Putamen (tissue), 1 donor: ENCODE data around the gene TMEM132D.

Source experiments
- DNase-seq: peaks from one replicate; pipeline ENCODE4 v3.0.0-alpha.2; 2016; ENCODE audit warnings: low spot score

Gene TMEM132D

GRCh38 chr12:129101816-129102215 lies 802.0 kb downstream of the TMEM132D start:
- DNase-seq, result no peak

- DNase-seq, result peak; percentile 39
Observed at GRCh38 chr12:129101404-129101803, 802.4 kb downstream of the TMEM132D start.

DNA sequence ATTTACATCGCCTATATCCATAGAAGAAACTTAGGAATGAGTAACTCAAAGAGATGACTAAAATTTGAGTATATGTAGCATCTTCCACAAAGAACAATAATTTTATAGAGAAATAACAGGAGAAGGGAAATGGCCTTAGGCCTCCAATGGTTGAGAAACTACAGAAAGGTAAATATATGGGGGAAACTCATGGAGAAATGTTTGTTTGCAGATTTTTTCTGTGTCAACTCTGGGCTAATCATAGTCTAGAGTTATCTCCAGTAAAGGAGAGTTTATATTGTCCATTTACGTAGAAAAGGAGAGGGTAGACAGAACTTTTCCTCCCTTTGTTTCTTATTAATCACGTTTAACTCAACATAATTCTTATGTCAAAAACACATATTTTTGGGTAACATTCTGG lies 806.4 kb downstream of the TMEM132D start:
- DNase-seq, result no peak

- DNase-seq, result no peak
Observed at GRCh38 chr12:129096968-129097367, 806.9 kb downstream of the TMEM132D start.

GRCh38 chr12:129096184-129096583 lies 807.6 kb downstream of the TMEM132D start:
- no peak for DNase-seq

DNA sequence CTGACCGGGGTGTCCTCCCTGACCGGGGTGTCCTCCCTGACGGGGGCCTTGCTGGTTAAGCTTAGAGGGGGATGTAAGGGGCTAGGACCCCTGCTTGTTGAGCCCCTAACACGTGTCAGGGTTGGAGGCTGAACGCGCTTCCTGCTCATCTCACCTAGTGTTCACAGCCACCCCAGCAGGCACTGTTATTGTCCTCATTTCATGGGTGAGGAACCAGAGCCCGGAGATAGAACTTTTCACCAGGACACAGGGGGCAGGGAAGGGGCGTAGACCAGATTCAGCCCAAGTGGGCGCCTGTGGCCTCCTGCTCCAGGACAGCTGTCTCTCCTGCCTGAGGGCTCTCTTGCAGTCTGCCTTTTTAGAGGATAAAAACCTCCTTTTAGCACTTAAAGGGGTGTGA lies 814.2 kb downstream of the TMEM132D start:
- DNase-seq, result no peak

DNA sequence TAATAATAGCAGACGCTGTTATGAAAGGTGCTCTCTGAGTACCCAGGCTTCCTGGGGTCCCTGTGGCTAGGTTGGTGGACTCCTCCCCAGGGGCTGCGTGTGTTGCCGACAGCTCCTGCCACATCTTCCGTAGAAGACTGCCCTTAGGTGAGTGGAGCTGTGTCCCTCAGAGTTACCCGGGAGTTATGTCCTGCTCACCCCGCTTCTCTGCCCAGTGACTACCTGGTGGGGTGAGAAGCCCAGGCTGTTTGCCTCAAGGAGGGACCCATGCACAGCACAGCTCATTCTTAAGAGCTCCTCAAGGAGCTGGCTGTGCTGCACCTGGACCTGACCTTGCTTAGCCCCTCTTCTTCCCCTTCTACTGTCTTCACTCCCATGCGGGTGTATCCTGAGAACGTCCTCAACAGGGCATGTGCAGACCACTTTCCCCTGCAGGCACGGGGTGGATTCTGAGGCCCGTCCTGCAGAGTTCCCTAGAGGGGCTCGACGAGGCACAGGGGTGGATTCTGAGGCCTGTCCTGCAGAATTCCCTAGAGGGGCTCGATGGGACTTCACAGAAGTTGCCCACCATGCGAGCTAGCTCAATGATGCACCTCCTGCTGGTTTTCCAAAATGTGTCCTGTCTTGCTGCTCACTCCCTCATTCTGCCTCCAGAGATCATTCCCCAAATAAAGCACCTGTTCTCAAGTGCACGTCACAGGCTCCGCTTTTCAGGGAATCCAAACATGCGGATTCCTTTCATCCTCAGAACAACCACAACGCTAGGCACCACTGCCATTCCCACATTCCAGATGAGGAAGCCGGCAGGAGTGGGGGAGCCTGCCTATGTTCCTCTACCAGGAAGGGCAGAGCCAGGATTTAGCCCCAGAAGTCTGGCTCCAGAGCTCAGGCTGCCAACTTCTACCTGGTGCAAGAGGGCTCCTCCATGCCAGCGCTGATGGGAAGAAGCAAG lies 818.7 kb downstream of the TMEM132D start:
- no peak for DNase-seq

GRCh38 chr12:129083121-129083840 lies 820.5 kb downstream of the TMEM132D start:
- no peak for DNase-seq

- no peak for DNase-seq
Observed at GRCh38 chr12:129082441-129082840, 821.4 kb downstream of the TMEM132D start.

DNA sequence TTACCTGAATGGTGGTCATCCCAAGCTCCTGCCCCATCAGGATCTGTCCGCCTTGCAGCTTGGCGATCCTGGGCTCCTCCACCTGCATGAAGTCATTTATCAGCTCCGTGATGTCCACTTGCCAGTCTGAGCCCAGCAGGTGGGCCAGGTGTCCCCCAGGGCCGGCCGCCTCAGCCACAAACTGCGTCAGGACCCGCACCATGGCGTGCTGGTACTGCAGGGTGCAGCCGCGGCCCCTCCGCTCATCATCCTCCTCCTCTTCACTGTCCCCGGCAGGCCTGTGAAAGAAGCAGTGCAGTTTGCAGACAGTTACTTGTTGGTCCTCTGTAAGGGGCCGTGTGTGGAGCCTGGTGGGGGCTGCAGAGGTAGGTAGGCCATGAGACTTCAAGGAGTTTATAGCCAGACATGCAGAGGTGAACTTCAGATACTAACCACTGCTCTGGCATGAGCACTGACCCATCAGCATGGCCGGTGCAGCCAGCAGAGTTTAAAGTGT lies 822.0 kb downstream of the TMEM132D start:
- no peak for DNase-seq

GRCh38 chr12:129080821-129081220 lies 823.0 kb downstream of the TMEM132D start:
- no peak for DNase-seq

- no peak for DNase-seq
Observed at GRCh38 chr12:129080391-129080790, 823.4 kb downstream of the TMEM132D start.

DNA sequence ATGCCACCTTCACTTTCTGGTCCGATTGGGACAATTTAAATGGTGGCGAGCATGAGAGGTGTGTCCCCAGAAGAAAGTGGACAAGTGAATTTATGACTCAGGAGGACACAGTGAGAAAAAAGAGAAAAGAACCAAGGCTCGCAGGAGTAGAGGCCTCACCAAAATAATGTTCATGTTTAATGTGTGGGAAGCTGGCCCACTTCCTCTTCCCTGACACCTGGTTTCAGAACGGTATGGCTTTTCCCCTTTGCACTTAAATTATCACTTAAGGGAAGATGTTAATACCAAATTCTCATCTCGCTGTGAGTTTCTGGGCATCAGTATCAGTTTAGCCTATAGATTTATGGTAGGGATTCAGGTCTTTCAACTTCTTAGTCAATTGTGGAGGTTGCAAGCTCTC lies 824.1 kb downstream of the TMEM132D start:
- no peak for DNase-seq

GRCh38 chr12:129076441-129077320 lies 827.1 kb downstream of the TMEM132D start:
- no peak for DNase-seq

GRCh38 chr12:129075460-129076208 lies 828.2 kb downstream of the TMEM132D start:
- DNase-seq, result no peak

DNA sequence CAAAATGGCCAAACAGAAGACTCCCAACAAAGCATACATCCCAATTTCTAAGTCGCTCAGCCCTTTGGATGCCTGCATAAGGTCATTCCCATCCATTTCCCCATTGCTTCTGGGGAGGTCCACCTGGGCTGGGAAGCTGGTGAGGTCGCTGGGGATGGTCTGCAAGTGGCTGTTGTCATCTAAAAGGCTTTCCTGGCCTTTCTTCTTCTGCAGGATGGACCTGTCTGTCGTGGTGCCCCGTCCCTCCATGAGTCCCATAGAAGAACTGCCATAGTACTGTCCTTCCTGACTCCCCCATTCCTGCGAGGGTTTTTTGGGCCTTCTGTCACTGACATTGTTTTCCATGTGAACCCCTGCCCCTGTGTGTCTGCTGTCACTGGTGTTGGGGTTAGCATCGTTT lies 829.4 kb downstream of the TMEM132D start:
- DNase-seq, result no peak

GRCh38 chr12:129073157-129073915 lies 830.5 kb downstream of the TMEM132D start:
- no peak for DNase-seq

GRCh38 chr12:129071362-129071761 lies 832.5 kb downstream of the TMEM132D start:
- no peak for DNase-seq

GRCh38 chr12:129069886-129070285 lies 833.9 kb downstream of the TMEM132D start:
- no peak for DNase-seq

DNA sequence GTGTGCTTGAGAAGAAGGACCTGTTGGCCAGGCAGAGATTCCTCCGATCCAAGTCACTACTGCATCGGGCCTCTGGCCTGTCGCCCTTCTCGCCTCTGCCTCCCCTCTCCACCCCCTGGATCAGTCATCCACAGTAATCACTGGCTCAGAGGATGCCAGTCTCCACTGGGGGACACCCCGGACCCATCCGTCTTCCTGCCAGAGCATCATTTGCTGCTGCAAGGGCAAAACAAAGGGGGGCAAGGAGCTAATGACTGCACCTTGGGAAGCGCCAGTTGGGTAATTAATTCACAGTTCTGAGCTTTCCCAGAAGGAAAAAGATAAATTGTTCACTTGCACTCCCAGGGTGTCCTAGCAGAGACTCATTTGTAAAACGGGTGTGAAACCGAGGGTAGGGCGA lies 835.1 kb downstream of the TMEM132D start:
- no peak for DNase-seq
